DND-41 (cell line): ENCODE measurements around the gene TSPAN9.

Experiments used
- CTCF ChIP-seq: IDR thresholded peaks from 2 replicates; pipeline ENCODE4 v1.5.1; 2012; ENCODE audit warnings: borderline replicate concordance, low read length, moderate library complexity, mild to moderate bottlenecking; ENCODE audit not compliant: poor library complexity, severe bottlenecking; ENCODE audit errors: extremely low read depth
- EZH2 ChIP-seq: IDR thresholded peaks from 3 replicates; pipeline ENCODE4 v1.6.1; 2012; ENCODE audit warnings: borderline replicate concordance, low read depth, mild to moderate bottlenecking, moderate library complexity, low read length, inconsistent platforms; ENCODE audit not compliant: severe bottlenecking

- TF ChIP-seq CTCF (no peak), EZH2 (no peak)
Observed at GRCh38 chr12:3200814-3201233, 123.6 kb downstream of the TSPAN9 start.
